NCI-H2196 treated with DMSO at 0.1 percent for 48 hours (cell line): ENCODE results near the gene BBS9.

Experiments
- DNase-seq: peaks from one replicate; lab custom pipeline; 2025; ENCODE audit not compliant: unreplicated experiment; lab: John Stamatoyannopoulos, UW

Gene BBS9

GRCh38 chr7:33636359-33636758 lies 507.0 kb downstream of the BBS9 start:
- DNase-seq: no peak

GRCh38 chr7:33639552-33640197 lies 510.3 kb downstream of the BBS9 start:
- no peak for DNase-seq

DNA sequence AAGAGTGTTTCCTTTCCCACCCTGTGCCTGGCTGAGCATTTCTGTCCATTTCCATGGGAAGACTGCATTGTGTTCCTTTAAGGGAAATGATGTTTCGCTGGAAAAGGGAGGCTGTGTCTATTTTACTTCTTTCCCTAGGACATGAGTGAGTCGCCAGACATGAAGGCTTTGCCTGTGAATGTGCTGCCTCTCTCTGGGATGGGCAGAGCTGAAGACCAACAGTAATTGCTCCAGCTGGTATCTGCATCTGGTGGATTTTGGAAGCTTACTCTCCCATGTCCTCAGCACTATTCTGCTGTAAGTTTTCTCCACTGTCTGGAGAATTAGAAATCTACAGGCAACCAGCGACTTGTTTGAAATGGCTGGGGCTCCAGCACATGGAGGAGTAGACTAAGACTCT lies 511.4 kb downstream of the BBS9 start:
- no peak for DNase-seq

DNA sequence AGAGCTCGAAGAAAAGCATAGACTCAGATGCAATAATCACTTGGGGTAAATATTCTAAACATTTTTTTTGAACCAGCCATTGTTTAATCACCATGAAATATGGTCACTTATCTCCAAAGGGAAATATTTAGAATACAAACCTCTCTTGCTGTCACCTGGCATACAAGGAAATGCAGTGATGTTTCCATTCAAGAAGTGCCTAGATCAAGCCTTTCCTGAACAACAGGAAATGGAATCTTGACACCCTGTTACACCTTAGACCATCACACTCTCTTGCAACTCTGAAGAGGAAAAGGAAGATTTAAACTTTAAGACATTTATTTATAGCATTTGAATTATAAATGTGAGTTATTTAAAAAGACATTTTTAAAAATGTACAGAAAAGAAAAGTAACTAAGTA lies 512.9 kb downstream of the BBS9 start:
- DNase-seq: no peak

DNA sequence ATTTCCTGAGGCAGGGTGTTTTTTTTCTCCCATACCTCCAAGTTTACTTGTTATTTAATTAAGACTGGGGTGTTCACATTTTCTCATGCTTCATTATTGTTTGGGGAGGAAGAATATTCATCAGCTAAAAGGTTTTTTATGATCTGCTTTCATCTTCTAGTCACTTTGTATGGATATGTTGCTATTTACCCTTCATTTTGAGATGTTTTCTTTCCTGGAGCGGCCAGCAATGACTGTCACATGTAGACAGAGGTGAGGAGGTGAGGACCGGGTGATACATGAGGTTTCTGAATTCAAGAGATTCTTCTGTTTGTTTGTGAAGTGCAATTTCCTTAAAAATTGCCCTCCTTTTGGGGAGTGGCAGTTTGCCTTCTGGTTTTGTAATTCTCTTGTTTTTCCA lies 514.2 kb downstream of the BBS9 start:
- DNase-seq: no peak

DNA sequence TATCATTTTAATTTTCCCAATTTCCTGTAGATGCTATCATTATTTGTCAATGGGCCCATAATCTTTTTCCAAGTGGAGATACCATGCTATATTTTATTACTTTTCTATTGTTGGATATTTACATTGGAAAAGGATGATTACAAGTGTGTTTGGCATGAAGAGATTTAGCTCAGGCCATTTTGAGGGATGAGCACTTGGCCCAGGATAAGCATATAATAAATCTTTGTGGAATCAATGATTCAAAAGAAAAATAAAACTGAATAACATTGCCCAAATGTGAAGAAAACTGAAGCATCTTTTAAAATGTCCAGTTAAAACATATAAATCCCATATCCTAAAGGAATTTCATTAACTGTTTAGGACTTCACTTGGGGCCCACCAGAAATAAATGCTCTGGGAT lies 515.1 kb downstream of the BBS9 start:
- DNase-seq: no peak

DNA sequence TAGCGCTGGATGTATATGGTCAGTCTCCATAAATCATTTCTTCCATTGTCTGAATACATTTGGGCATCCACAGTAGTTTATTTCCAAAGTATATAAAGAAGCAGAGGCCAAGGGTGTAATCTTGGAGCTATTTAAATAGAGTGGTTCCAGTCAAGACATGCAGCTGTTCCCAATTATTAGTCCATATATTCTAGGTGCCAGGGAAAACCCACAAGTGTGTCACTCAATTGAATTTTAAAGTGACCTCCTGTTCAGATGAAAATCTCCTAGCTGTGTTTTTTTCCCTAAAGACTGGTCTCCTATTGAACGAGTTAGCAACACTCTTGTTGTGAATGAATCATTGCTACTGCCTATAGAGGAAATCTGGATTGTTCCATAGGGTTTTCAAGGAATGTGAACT lies 515.7 kb downstream of the BBS9 start:
- DNase-seq: no peak

DNA sequence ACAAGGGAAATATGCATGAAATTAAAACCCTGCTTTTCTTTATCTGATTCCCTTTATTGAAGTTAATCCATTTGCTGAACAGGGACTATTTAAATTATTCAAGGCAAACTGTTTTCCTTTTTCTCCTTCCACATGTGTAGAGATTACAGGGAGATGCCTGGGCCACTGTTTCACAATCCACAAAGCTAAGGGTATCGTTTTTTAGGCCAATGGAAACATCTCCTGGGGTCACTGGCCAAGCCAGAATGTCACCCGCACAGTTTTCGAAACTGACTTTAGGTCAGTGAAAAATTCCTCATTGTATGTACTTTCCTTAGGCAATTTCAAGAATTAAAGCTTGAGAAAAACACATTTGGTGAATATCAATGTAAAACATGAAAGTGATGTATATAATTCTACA lies 516.8 kb downstream of the BBS9 start:
- no peak for DNase-seq

DNA sequence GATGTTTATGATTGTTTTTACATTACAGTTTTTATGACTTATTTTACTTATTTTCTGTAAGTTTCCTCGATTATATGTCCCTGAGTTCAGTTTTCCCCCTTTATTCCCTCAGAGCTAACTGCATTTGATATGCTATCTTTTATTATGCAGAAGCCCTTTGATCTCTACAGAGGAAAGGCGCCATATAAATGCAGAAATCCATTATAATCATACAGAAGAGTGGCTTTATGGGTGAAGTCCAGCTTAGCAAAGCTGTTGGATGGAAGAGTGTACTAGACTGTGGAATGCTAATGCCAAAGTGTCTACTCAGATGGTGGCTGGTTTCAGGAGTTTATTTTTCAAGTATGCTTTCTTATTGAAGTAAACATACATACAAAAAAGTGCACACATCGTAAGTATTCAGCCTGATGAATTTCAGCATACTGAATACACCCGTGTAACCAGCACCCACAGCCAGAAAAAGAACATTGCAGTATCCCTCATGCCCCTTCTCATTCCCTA lies 517.6 kb downstream of the BBS9 start:
- no peak for DNase-seq

- no peak for DNase-seq
These were observed 520.4 kb downstream of the BBS9 start for GRCh38 chr7:33649476-33650441.

GRCh38 chr7:33650828-33651227 lies 521.5 kb downstream of the BBS9 start:
- no peak for DNase-seq

DNA sequence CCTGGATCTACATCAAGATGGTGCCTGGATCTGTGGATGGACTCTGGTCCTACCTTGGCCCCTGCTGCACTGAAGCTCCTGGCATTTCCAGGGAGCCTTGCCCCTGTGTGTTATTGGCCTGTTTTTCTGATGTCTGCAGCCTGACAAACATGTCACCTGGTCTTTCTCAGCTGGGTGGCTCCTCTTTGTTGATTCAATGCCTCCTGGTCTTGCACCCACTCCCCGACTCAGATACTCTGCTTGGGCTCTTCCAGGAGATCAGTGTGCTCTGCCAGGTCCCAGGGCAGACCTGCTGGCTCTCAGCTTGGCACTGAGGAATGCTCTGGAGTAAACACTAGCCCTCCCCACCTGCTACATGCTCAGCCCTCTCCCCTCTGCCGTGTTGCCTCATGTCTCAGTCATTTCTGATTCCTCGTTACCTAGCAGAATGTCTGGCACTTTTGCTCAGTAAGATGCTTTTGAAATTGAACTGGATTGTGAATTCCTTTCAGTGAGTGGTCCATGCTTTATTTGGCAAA lies 522.7 kb downstream of the BBS9 start:
- no peak for DNase-seq

DNA sequence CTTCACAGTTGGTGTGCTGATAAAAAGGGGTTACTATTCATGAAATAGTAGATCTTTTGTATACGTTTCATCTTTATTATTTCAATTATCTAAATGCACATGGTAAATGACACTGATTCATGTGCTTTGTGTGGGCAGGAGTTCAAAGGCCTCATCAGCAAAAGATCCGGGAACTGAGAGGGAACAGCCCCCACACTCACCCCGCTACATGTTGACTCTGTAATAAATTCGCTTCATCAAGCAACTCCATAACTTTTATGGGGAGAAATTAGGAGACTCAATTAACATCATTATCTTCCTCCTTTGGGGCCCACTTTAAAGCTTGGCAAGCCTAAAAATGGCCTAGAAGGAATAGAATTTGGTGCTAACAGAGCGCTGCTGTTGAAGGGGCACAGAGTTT lies 525.3 kb downstream of the BBS9 start:
- no peak for DNase-seq
